HFFc6 (cell line): ENCODE data around the gene NDUFS2. TPM values are rescaled to one million over a fixed set of nuclear protein-coding genes. Genes with fewer than 3 reads are reported as not detected.

Experiments used
- DNase-seq: peaks from one replicate; pipeline ENCODE4 v3.0.0-alpha.2; 2018
- H3K27ac Mint-ChIP-seq: 2 replicates; pipeline ENCODE4 v1.8.0; 2020; ENCODE audit warnings: mild to moderate bottlenecking, mixed read lengths
- H3K27me3 Mint-ChIP-seq: 2 replicates; pipeline ENCODE4 v1.8.0; 2021; ENCODE audit warnings: mild to moderate bottlenecking, moderate library complexity, mixed read lengths; ENCODE audit not compliant: insufficient read depth
- H3K36me3 Mint-ChIP-seq: 2 replicates; pipeline ENCODE4 v1.8.0; 2021; ENCODE audit warnings: low read depth, mixed read lengths
- H3K4me1 Mint-ChIP-seq: 2 replicates; pipeline ENCODE4 v1.8.0; 2020; ENCODE audit warnings: low read depth, mixed read lengths
- H3K4me3 Mint-ChIP-seq: 2 replicates; pipeline ENCODE4 v1.8.0; 2020; ENCODE audit warnings: mild to moderate bottlenecking, moderate library complexity, mixed read lengths
- H3K9me3 Mint-ChIP-seq: 2 replicates; pipeline ENCODE4 v1.8.0; 2020; ENCODE audit warnings: mild to moderate bottlenecking, mixed read lengths
- CTCF ChIP-seq: fragments of 200-600 bp; sonication (generic); IDR thresholded peaks from 2 replicates; pipeline ENCODE4 v1.5.0; 2021; ENCODE audit warnings: antibody characterized with exemption, mild to moderate bottlenecking
- long read RNA-seq: library from polyadenylated mRNA; unstranded; transcript quantifications from one replicate; pipeline ENCODE4 v2.0.0, GENCODE V29; 2019
- total RNA-seq, 6 experiments: library from RNA; stranded (reverse); fragmentation: NEBNext Ultra II Directional; extraction: Animal tissue kit (Norgen Biotek cat#: 25700); gene quantifications; 2 replicates in 1 of 6; 3 replicates in 5 of 6; pipeline ENCODE4 v1.2.3, GENCODE V29; 2021

Gene NDUFS2
- total RNA-seq = 10 to 100 TPM; 81.5 to 90.8 (median 85.8) TPM
- long read RNA-seq, partial matches to known transcripts = 194 of 207 reads
- long read RNA-seq, other reads (novel, unspliced or antisense) = 13 of 207 reads

GRCh38 chr1:161201836-161202712, at the start of gene NDUFS2:
Gene NDUFS2 (plus strand): TSS chr1:161202367. CDS start chr1:161202386, 19 bp downstream.
- peaks cover 5% of the 10 kb centered on the region for H3K27me3 Mint-ChIP-seq
- H3K9me3 Mint-ChIP-seq = no peaks in the 10 kb centered on the region
- TF ChIP-seq CTCF = peak; percentile 48; the same call in 1 of the 2 replicates
- H3K4me1 Mint-ChIP-seq = peaks cover 83% of the 10 kb centered on the region
- DNase-seq = peak; percentile 99
- H3K27ac Mint-ChIP-seq = peak within 1 kb of the TSS; percentile 99
- peak within 1 kb of the TSS; percentile 95 for H3K4me3 Mint-ChIP-seq
- H3K36me3 Mint-ChIP-seq = peaks cover 19% of the 10 kb centered on the region

- H3K27ac Mint-ChIP-seq = peak overlapping the region; percentile 99
- TF ChIP-seq CTCF = no peak
- peaks cover 18% of the 10 kb centered on the region for H3K4me1 Mint-ChIP-seq
- no peak for DNase-seq
- H3K36me3 Mint-ChIP-seq = peaks cover 20% of the 10 kb centered on the region; the same call in 1 of the 2 replicates
- H3K27me3 Mint-ChIP-seq = no peaks in the 10 kb centered on the region
- H3K9me3 Mint-ChIP-seq = no peaks in the 10 kb centered on the region
- peak overlapping the region; percentile 96 for H3K4me3 Mint-ChIP-seq
These were observed 49.0 kb upstream of the NDUFS2 start for GRCh38 chr1:161153176-161153575.

- peaks cover 21% of the 10 kb centered on the region; the same call in 1 of the 2 replicates for H3K36me3 Mint-ChIP-seq
- no peaks in the 10 kb centered on the region for H3K27me3 Mint-ChIP-seq
- H3K27ac Mint-ChIP-seq = peak within 1 kb of the TSS; percentile 99
- DNase-seq = peak; percentile 92
- H3K4me1 Mint-ChIP-seq = peaks cover 22% of the 10 kb centered on the region
- TF ChIP-seq CTCF = no peak
- no peaks in the 10 kb centered on the region for H3K9me3 Mint-ChIP-seq
- peak within 1 kb of the TSS; percentile 96 for H3K4me3 Mint-ChIP-seq
These were observed 48.4 kb upstream of the NDUFS2 start, which contains the start of gene UFC1 for GRCh38 chr1:161153682-161154337. Gene UFC1 (plus strand): TSS chr1:161153978. CDS start chr1:161153998, 20 bp downstream.

GRCh38 chr1:161157867-161158266, 44.3 kb upstream of the NDUFS2 start:
- TF ChIP-seq CTCF = no peak
- Mint-ChIP-seq H3K36me3 (peaks cover 27% of the 10 kb centered on the region; the same call in 1 of the 2 replicates), H3K27ac (peak overlapping the region; percentile 86; the same call in 1 of the 2 replicates), H3K4me1 (peaks cover 39% of the 10 kb centered on the region), H3K9me3 (no peaks in the 10 kb centered on the region), H3K4me3 (no peak overlapping the region), H3K27me3 (no peaks in the 10 kb centered on the region)
- DNase-seq = no peak

- no peaks in the 10 kb centered on the region for H3K27me3 Mint-ChIP-seq
- peak overlapping the region; percentile 88 for H3K4me3 Mint-ChIP-seq
- peaks cover 27% of the 10 kb centered on the region; the same call in 1 of the 2 replicates for H3K36me3 Mint-ChIP-seq
- peak overlapping the region; percentile 86 for H3K27ac Mint-ChIP-seq
- H3K9me3 Mint-ChIP-seq = no peaks in the 10 kb centered on the region
- no peak; the same call in 1 of the 2 replicates for TF ChIP-seq CTCF
- peaks cover 34% of the 10 kb centered on the region for H3K4me1 Mint-ChIP-seq
- DNase-seq = no peak
These were observed 43.7 kb upstream of the NDUFS2 start for GRCh38 chr1:161158316-161159010.
